GM12878 (cell line): ENCODE data around the gene CYLC2. TPM values are rescaled to one million over a fixed set of nuclear protein-coding genes. Genes with fewer than 3 reads are reported as not detected.

Source experiments
- ATAC-seq: fragments of 200-7000 bp; cut with Tn5 transposase; 3 replicates; pipeline ENCODE4 v1.9.1; 2020; ENCODE audit warnings: mild to moderate bottlenecking, moderate library complexity
- BruUV-seq: library from RNA; stranded (reverse); fragments of 400-500 nt; replicated peaks from 2 replicates; lab custom pipeline; 2021; lab: Mats Ljungman, UMichigan
- CTCF ChIA-PET: fragments of 300-600 bp; sonication (Branson Sonifier 250); formaldehyde crosslinking; extraction: SDS; loops from one replicate; lab custom pipeline; 2021; ENCODE audit warnings: inconsistent platforms; lab: Yijun Ruan, JAX
- POLR2A ChIA-PET: fragments of 350-600 bp; formaldehyde crosslinking; extraction: SDS; loops from one replicate; lab custom pipeline; 2021; ENCODE audit warnings: inconsistent platforms; lab: Charles Lee
- RAD21 ChIA-PET: fragments of 300-600 bp; sonication (Branson Sonifier 250); formaldehyde crosslinking; loops from one replicate; lab custom pipeline; 2023; ENCODE audit warnings: antibody characterized with exemption; ENCODE audit not compliant: unreplicated experiment; lab: Charles Lee
- SMC1A ChIA-PET: fragments of 300-600 bp; sonication (Branson Sonifier 250); formaldehyde crosslinking; loops from one replicate; lab custom pipeline; 2023; ENCODE audit not compliant: unreplicated experiment, uncharacterized antibody; lab: Charles Lee
- DNase-seq: peaks from one replicate; pipeline ENCODE4 v3.0.0-alpha.2; 2011; ENCODE audit warnings: low read depth, low spot score
- FAIRE-seq: peaks from 3 replicates; lab custom pipeline; 2011; peaks lifted over from hg19 to GRCh38; lab: Jason Lieb, UNC
- H2AFZ ChIP-seq: 2 replicates; pipeline ENCODE4 v1.6.0; 2011; ENCODE audit warnings: low read depth, low read length, control low read depth; ENCODE audit not compliant: control insufficient read depth
- H3K27ac ChIP-seq: 2 replicates; pipeline ENCODE4 v1.5.1; 2011; ENCODE audit warnings: control low read depth; ENCODE audit not compliant: control insufficient read depth, insufficient read depth
- H3K27me3 ChIP-seq, 2 experiments: replicated peaks in 1 of 2; 2 replicates each; pipeline versions ENCODE4 v1.6.0 to v1.6.1; 2011; ENCODE audit warnings: low read length in 1 of 2; ENCODE audit not compliant: control insufficient read depth in 2 of 2, insufficient read depth in 2 of 2
- H3K36me3 ChIP-seq, 2 experiments: 2 replicates each; pipeline ENCODE4 v1.5.1; 2011; ENCODE audit warnings: low read length in 1 of 2; ENCODE audit not compliant: control insufficient read depth in 2 of 2, insufficient read depth in 2 of 2
- H3K4me1 ChIP-seq: 2 replicates; pipeline ENCODE4 v1.6.1; 2011; ENCODE audit warnings: mild to moderate bottlenecking, low read length, moderate library complexity, mixed read lengths; ENCODE audit not compliant: control insufficient read depth, insufficient read depth
- H3K4me2 ChIP-seq: 2 replicates; pipeline ENCODE4 v1.6.0; 2011; ENCODE audit warnings: control low read depth; ENCODE audit not compliant: control insufficient read depth, insufficient read depth
- H3K4me3 ChIP-seq: fragments of 200-600 bp; sonication (generic); 2 replicates; pipeline ENCODE4 v1.5.1; 2016
- H3K79me2 ChIP-seq: 2 replicates; pipeline ENCODE4 v1.6.0; 2011; ENCODE audit warnings: low read length; ENCODE audit not compliant: control insufficient read depth, insufficient read depth
- H3K9ac ChIP-seq: 2 replicates; pipeline ENCODE4 v1.8.0; 2011; ENCODE audit warnings: low read length, control low read depth, mixed read lengths; ENCODE audit not compliant: control insufficient read depth, insufficient read depth
- H3K9me3 ChIP-seq: replicated peaks from 3 replicates; pipeline ENCODE4 v1.5.1; 2011; ENCODE audit warnings: mild to moderate bottlenecking, low read length; ENCODE audit not compliant: control insufficient read depth, insufficient read depth
- H4K20me1 ChIP-seq: 2 replicates; pipeline ENCODE4 v1.6.0; 2011; ENCODE audit not compliant: control insufficient read depth, insufficient read depth
- DPF2 ChIP-seq: fragments of 450-650 bp; IDR thresholded peaks from 2 replicates; pipeline ENCODE4 v1.6.1; 2017; ENCODE audit warnings: mild to moderate bottlenecking
- MYB ChIP-seq: fragments of 150-350 bp; IDR thresholded peaks from 2 replicates; pipeline ENCODE4 v1.6.1; 2014; ENCODE audit warnings: mild to moderate bottlenecking, low read depth, low read length, borderline replicate concordance
- NR2C1 ChIP-seq: fragments of 450-650 bp; IDR thresholded peaks from 2 replicates; pipeline ENCODE4 v1.6.1; 2017; ENCODE audit warnings: antibody characterized with exemption, mild to moderate bottlenecking, moderate library complexity
- POU2F2 ChIP-seq: IDR thresholded peaks from 3 replicates; pipeline ENCODE4 v1.6.1; 2011; ENCODE audit warnings: low read depth, mild to moderate bottlenecking, low read length, borderline replicate concordance
- RELA ChIP-seq: fragments of 450-650 bp; IDR thresholded peaks from 2 replicates; pipeline ENCODE4 v1.8.0; 2014; ENCODE audit warnings: borderline replicate concordance; ENCODE audit not compliant: partially characterized antibody
- TARDBP ChIP-seq: IDR thresholded peaks from 2 replicates; pipeline ENCODE4 v1.6.1; 2016; ENCODE audit warnings: borderline replicate concordance
- TCF3 ChIP-seq: IDR thresholded peaks from 2 replicates; pipeline ENCODE4 v1.6.1; 2012; ENCODE audit warnings: low read depth, mild to moderate bottlenecking, low read length, borderline replicate concordance; ENCODE audit not compliant: insufficient read depth
- WGBS: methylation state at CpG from one replicate; pipeline ENCODE4 v1.1.6; 2016; ENCODE audit warnings: low lambda C conversion rate; ENCODE audit not compliant: insufficient replicate concordance, insufficient coverage; ENCODE audit errors: missing lambda C conversion rate; 5-methylcytosine and 5-hydroxymethylcytosine counted together
- in situ Hi-C: fragments of 300-500 bp; cut with MboI; formaldehyde crosslinking; loops from 9 replicates; pipeline ENCODE4 v1.14.3; 2018; ENCODE audit warnings: mixed read lengths
- intact Hi-C: fragments of 100-400 bp; cut with micrococcal nuclease; formaldehyde crosslinking; loops from one replicate; pipeline ENCODE4 v1.14.2; 2022; ENCODE audit not compliant: unreplicated experiment
- polyA plus RNA-seq, 11 experiments: library from polyadenylated mRNA; depleted of rRNA in 4 of 11; unstranded in 6 of 11; stranded (reverse) in 5 of 11; fragments of >200 nt; fragmentation: Nextera tagmentation in 4 of 11; fragmentation: Illumina TruSeq in 1 of 11; extraction: Ambion mirVana in 4 of 11; extraction: Trizol in 1 of 11; gene quantifications; 1 replicate in 1 of 11; 2 replicates in 10 of 11; pipeline versions ENCODE4 v1.2.1 to v1.2.3, GENCODE V29; 2011 to 2016; ENCODE audit warnings: inconsistent platforms in 2 of 11, missing spikeins in 2 of 11, low read depth in 1 of 11
- total RNA-seq, 4 experiments: library from RNA; depleted of rRNA in 3 of 4; stranded (reverse); fragments of >200 nt in 3 of 4; fragmentation: Illumina TruSeq in 1 of 4; extraction: Trizol in 1 of 4; gene quantifications; 2 replicates each; pipeline versions ENCODE4 v1.2.1 to v1.2.3, GENCODE V29; 2013 to 2021
- TF ChIP-seq, protein P1 (sequence below): fragments of 450-650 bp; IDR thresholded peaks from 2 replicates; pipeline ENCODE4 v1.6.1; 2016; ENCODE audit warnings: mild to moderate bottlenecking
- TF ChIP-seq, protein P2 (sequence below): IDR thresholded peaks from 2 replicates; pipeline ENCODE4 v1.6.1; 2012; ENCODE audit warnings: mild to moderate bottlenecking, low read depth, low read length
- TF ChIP-seq, protein P3 (sequence below): IDR thresholded peaks from 2 replicates; pipeline ENCODE4 v1.6.1; 2011; ENCODE audit warnings: borderline replicate concordance, low read depth, mild to moderate bottlenecking, moderate library complexity, low read length; ENCODE audit not compliant: insufficient read depth, poor library complexity, severe bottlenecking
- TF ChIP-seq, protein P4 (sequence below): fragments of 450-650 bp; IDR thresholded peaks from 2 replicates; pipeline ENCODE4 v1.6.1; 2016; ENCODE audit warnings: mild to moderate bottlenecking
- TF ChIP-seq, protein P5 (sequence below): fragments of 150-350 bp; IDR thresholded peaks from 2 replicates; pipeline ENCODE4 v1.6.1; 2014; ENCODE audit warnings: mild to moderate bottlenecking, low read depth, low read length

The CYLC2 gene
- total and polyA plus RNA-seq, 10 of the 15 experiments (the other 5 are each of a cell fraction or from before 2014, with no cell fraction given) = not detected

DNA sequence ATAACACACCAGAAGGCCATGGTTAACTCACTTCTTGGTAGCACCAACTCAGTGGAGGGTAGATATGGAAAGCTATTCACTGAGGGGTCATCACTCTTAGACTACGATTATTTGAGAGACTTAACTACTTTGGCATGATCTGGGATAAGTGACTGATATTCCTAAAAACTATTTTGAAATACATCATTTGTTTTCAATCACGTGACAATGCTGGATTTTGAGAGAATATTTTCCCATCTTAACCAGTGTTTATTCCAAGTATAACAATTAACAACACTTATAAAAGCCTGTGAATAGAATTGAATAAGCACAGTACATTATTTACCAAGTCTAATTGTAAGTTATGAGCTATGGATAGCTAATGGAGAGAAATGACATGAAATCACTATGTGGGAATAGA lies 22.4 kb upstream of the CYLC2 start:
- BruUV-seq = no TSS peak
- no peak overlapping the region for H3K4me2 ChIP-seq
- POLR2A ChIA-PET = no interaction called here
- TF ChIP-seq, protein P1, sequence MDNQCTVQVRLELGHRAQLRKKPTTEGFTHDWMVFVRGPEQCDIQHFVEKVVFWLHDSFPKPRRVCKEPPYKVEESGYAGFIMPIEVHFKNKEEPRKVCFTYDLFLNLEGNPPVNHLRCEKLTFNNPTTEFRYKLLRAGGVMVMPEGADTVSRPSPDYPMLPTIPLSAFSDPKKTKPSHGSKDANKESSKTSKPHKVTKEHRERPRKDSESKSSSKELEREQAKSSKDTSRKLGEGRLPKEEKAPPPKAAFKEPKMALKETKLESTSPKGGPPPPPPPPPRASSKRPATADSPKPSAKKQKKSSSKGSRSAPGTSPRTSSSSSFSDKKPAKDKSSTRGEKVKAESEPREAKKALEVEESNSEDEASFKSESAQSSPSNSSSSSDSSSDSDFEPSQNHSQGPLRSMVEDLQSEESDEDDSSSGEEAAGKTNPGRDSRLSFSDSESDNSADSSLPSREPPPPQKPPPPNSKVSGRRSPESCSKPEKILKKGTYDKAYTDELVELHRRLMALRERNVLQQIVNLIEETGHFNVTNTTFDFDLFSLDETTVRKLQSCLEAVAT = no peak
- TF ChIP-seq POU2F2 (no peak), DPF2 (no peak), TCF3 (no peak), NR2C1 (no peak), MYB (no peak), TARDBP (no peak), RELA (no peak)
- TF ChIP-seq, protein P2, sequence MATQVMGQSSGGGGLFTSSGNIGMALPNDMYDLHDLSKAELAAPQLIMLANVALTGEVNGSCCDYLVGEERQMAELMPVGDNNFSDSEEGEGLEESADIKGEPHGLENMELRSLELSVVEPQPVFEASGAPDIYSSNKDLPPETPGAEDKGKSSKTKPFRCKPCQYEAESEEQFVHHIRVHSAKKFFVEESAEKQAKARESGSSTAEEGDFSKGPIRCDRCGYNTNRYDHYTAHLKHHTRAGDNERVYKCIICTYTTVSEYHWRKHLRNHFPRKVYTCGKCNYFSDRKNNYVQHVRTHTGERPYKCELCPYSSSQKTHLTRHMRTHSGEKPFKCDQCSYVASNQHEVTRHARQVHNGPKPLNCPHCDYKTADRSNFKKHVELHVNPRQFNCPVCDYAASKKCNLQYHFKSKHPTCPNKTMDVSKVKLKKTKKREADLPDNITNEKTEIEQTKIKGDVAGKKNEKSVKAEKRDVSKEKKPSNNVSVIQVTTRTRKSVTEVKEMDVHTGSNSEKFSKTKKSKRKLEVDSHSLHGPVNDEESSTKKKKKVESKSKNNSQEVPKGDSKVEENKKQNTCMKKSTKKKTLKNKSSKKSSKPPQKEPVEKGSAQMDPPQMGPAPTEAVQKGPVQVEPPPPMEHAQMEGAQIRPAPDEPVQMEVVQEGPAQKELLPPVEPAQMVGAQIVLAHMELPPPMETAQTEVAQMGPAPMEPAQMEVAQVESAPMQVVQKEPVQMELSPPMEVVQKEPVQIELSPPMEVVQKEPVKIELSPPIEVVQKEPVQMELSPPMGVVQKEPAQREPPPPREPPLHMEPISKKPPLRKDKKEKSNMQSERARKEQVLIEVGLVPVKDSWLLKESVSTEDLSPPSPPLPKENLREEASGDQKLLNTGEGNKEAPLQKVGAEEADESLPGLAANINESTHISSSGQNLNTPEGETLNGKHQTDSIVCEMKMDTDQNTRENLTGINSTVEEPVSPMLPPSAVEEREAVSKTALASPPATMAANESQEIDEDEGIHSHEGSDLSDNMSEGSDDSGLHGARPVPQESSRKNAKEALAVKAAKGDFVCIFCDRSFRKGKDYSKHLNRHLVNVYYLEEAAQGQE = no peak
- TF ChIP-seq, protein P3, sequence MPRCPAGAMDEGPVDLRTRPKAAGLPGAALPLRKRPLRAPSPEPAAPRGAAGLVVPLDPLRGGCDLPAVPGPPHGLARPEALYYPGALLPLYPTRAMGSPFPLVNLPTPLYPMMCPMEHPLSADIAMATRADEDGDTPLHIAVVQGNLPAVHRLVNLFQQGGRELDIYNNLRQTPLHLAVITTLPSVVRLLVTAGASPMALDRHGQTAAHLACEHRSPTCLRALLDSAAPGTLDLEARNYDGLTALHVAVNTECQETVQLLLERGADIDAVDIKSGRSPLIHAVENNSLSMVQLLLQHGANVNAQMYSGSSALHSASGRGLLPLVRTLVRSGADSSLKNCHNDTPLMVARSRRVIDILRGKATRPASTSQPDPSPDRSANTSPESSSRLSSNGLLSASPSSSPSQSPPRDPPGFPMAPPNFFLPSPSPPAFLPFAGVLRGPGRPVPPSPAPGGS = no peak
- TF ChIP-seq, protein P4, sequence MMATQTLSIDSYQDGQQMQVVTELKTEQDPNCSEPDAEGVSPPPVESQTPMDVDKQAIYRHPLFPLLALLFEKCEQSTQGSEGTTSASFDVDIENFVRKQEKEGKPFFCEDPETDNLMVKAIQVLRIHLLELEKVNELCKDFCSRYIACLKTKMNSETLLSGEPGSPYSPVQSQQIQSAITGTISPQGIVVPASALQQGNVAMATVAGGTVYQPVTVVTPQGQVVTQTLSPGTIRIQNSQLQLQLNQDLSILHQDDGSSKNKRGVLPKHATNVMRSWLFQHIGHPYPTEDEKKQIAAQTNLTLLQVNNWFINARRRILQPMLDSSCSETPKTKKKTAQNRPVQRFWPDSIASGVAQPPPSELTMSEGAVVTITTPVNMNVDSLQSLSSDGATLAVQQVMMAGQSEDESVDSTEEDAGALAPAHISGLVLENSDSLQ = no peak
- TF ChIP-seq, protein P5, sequence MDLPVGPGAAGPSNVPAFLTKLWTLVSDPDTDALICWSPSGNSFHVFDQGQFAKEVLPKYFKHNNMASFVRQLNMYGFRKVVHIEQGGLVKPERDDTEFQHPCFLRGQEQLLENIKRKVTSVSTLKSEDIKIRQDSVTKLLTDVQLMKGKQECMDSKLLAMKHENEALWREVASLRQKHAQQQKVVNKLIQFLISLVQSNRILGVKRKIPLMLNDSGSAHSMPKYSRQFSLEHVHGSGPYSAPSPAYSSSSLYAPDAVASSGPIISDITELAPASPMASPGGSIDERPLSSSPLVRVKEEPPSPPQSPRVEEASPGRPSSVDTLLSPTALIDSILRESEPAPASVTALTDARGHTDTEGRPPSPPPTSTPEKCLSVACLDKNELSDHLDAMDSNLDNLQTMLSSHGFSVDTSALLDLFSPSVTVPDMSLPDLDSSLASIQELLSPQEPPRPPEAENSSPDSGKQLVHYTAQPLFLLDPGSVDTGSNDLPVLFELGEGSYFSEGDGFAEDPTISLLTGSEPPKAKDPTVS = no peak
- TF ChIP-seq, all 136 proteins: peak for 0
- H3K79me2 ChIP-seq = no peaks in the 10 kb centered on the region
- ATAC-seq (no peak), FAIRE-seq (no peak), DNase-seq (no peak)
- H3K27me3 ChIP-seq = no peaks in the 10 kb centered on the region
- ChIA-PET SMC1A (no interaction called here), CTCF (no interaction called here), RAD21 (no interaction called here)
- no peaks in the 10 kb centered on the region for H3K4me1 ChIP-seq
- H4K20me1 ChIP-seq = no peaks in the 10 kb centered on the region
- 0% methylated on average over 2 of the region's 2 CpGs for WGBS
- no peak overlapping the region for H3K27ac ChIP-seq
- H3K36me3 ChIP-seq = no peaks in the 10 kb centered on the region
- H3K9me3 ChIP-seq = no peaks in the 10 kb centered on the region
- intact Hi-C loops (no loop called here), in situ Hi-C loops (no loop called here)
- no peak overlapping the region for H3K4me3 ChIP-seq
- no peak overlapping the region for H2AFZ ChIP-seq
- H3K9ac ChIP-seq = no peak overlapping the region
